Suprapubic skin (tissue), 4 donors: ENCODE data around the gene IFT43. TPM values are rescaled to one million over a fixed set of nuclear protein-coding genes. Genes with fewer than 3 reads are reported as not detected.

Source experiments
- DNase-seq, 2 donors: peaks; one replicate each; pipeline ENCODE4 v3.0.0-alpha.2; 2019; ENCODE audit warnings: low spot score in 2 of 2
- H3K27ac ChIP-seq: fragments of 200-600 bp; sonication (generic); one replicate; pipeline ENCODE4 v1.5.1; 2019
- H3K27me3 ChIP-seq: fragments of 200-600 bp; sonication (generic); one replicate; pipeline ENCODE4 v1.5.1; 2019
- H3K36me3 ChIP-seq: fragments of 200-600 bp; sonication (generic); one replicate; pipeline ENCODE4 v1.5.1; 2019
- H3K4me1 ChIP-seq: fragments of 200-600 bp; sonication (generic); one replicate; pipeline ENCODE4 v1.5.1; 2019
- H3K4me3 ChIP-seq: fragments of 200-600 bp; sonication (generic); one replicate; pipeline ENCODE4 v1.5.1; 2019; ENCODE audit warnings: mild to moderate bottlenecking
- H3K9me3 ChIP-seq: fragments of 200-600 bp; sonication (generic); one replicate; pipeline ENCODE4 v1.5.1; 2019
- EP300 ChIP-seq: sonication (generic); formaldehyde crosslinking; IDR thresholded peaks from one replicate; pipeline ENCODE4 v1.6.1; 2017; ENCODE audit warnings: antibody characterized with exemption
- POLR2A ChIP-seq, 2 donors: fragments of 450-650 bp; IDR thresholded peaks; one replicate each; pipeline ENCODE4 v1.6.1; 2017; ENCODE audit warnings: antibody characterized with exemption in 2 of 2, mild to moderate bottlenecking in 2 of 2, moderate library complexity in 2 of 2
- POLR2AphosphoS5 ChIP-seq, 3 donors: sonication (generic); formaldehyde crosslinking; IDR thresholded peaks; one replicate each; pipeline ENCODE4 v1.6.1; 2017; ENCODE audit warnings: antibody characterized with exemption in 3 of 3
- WGBS: methylation state at CpG from one replicate; pipeline ENCODE4 v1.1.5; 2018; 5-methylcytosine and 5-hydroxymethylcytosine counted together
- total RNA-seq, 4 donors: library from RNA; depleted of rRNA; stranded (reverse); fragments of >200 nt; gene quantifications; one replicate each; pipeline ENCODE4 v1.1.0, GENCODE V29; 2016
- TF ChIP-seq, protein P1 (sequence below), 2 donors: fragments of 200-600 bp in 1 of 2; fragments of 450-650 bp in 1 of 2; sonication (generic) in 1 of 2; IDR thresholded peaks; one replicate each; pipeline ENCODE4 v1.5.1; 2016 to 2019; ENCODE audit warnings: antibody characterized with exemption in 2 of 2, mild to moderate bottlenecking in 1 of 2, moderate library complexity in 1 of 2

IFT43 gene
- total RNA-seq, 4 donors from 2014 or later: 20.3 to 27.8 (median 22.0) TPM

DNA sequence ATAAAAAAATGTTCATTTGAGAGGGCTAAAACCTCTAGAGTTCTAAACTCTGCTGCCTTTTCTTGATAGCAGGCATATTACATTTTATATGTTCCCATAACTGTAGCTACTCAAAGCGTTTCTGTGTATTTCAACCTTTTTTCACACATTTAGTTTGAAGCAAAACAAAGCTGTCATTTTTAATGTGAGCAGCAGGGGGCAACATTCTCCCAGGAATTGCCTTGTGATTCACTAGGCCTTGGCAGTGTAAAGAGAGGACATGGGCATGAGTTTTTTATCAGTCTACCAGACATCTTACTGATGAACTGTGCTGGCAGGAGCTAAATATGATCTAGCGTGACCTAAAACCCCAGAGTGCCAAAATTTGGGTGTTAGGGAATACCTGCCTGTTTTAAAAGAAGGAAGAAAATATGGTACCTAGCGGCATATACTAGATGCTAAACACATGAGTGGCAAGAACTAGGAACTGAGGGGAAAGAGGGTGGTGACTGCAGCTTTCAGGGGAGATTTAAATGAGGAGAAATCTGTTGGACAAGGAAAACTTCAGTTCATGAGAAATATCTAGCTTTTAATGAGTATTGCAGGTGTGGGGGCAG is 65.3 kb downstream of the IFT43 start:
- peaks cover 5% of the 10 kb centered on the region for H3K4me1 ChIP-seq
- no peak overlapping the region for H3K27ac ChIP-seq
- TF ChIP-seq, protein P1, sequence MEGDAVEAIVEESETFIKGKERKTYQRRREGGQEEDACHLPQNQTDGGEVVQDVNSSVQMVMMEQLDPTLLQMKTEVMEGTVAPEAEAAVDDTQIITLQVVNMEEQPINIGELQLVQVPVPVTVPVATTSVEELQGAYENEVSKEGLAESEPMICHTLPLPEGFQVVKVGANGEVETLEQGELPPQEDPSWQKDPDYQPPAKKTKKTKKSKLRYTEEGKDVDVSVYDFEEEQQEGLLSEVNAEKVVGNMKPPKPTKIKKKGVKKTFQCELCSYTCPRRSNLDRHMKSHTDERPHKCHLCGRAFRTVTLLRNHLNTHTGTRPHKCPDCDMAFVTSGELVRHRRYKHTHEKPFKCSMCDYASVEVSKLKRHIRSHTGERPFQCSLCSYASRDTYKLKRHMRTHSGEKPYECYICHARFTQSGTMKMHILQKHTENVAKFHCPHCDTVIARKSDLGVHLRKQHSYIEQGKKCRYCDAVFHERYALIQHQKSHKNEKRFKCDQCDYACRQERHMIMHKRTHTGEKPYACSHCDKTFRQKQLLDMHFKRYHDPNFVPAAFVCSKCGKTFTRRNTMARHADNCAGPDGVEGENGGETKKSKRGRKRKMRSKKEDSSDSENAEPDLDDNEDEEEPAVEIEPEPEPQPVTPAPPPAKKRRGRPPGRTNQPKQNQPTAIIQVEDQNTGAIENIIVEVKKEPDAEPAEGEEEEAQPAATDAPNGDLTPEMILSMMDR (IDR thresholded peaks at IDR 0.05): peak; percentile 56 to 64
- no peak for TF ChIP-seq POLR2A (IDR thresholded peaks at IDR 0.05)
- no peaks in the 10 kb centered on the region for H3K27me3 ChIP-seq
- no peaks in the 10 kb centered on the region for H3K9me3 ChIP-seq
- no peak overlapping the region for H3K4me3 ChIP-seq
- H3K36me3 ChIP-seq: no peaks in the 10 kb centered on the region
- WGBS: 47% methylated on average over 3 of the region's 3 CpGs
- DNase-seq: no peak

DNA sequence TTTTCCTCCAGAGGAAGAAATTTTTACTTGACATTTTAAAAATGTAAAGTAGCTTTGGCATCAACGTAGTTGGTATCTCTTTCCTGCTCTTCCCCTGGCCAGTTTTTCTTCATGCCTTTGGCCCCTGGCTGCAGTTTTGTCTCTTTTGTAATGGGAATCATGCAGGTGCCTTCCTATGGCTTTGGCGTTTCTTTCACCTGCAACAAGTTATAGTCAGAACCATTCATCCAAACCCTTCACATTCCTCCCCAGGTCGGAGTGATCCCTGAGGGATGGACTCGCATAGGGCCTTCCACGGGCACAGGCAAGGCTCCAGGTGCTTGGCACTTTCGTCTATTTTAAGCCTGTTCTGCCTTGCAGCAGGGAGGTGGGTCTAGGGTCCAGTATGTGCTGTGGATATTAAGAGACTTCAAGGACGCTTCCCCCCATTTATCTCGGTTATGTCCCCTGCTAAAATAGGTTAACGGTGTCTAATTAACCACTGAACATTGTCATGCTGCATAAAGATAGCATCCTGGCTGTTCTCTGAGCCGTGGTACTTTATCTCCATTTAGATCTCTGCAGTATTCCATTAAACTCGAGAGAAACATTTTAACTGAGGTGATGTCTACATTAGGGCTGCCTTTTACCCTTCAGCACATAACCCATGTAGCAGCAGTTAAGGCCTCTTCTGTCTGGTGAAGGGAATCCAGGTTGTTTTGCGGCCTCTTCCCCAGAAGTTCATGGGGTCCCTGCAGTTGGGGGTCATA is 66.3 kb downstream of the IFT43 start:
- H3K27ac ChIP-seq: no peak overlapping the region
- no peak overlapping the region for H3K4me3 ChIP-seq
- H3K9me3 ChIP-seq: no peaks in the 10 kb centered on the region
- peaks cover 5% of the 10 kb centered on the region for H3K4me1 ChIP-seq
- H3K27me3 ChIP-seq: no peaks in the 10 kb centered on the region
- no peak for DNase-seq
- no peak for TF ChIP-seq EP300
- TF ChIP-seq POLR2AphosphoS5 (IDR thresholded peaks at IDR 0.05): no peak
- TF ChIP-seq, protein P1 (IDR thresholded peaks at IDR 0.05): no peak
- TF ChIP-seq POLR2A (IDR thresholded peaks at IDR 0.05): no peak
- no peaks in the 10 kb centered on the region for H3K36me3 ChIP-seq
- WGBS: 87% methylated on average over 12 of the region's 12 CpGs

DNA sequence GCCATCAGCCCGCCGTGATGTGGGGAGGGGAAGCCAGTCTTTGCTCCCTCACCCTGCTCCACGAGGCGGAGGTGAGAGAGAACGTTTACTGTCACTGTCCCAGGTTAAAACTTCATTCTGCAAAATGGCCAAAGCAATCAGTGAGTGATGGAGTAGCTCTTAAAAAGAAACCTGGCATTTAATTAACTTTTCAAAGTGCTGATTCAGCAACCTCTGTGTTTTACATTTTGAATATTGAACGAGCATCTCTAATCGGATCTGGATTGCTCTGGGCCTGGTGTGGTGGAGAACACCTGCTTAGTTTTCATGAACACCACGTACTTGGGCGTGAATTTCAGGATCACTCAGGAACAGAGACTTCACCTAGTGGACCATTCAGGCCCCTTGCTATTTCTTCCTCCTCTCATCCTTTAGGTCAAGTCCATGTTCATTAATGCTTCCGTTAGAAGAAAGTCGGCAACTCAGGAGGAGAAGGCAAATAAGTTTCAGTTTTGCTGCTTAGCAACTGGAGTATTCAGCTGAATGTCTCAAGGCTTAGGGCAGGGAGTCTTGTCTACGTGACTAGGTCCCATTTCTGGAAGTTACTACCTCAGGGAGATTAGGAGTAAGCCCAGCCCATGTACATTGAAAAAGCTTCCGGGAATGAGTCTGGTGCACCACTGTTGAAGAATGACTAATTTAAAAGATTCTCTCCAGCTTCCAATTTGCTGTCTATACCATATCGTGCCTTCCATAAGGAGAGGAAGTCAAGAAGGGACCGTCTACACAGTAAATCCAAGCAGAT is 68.2 kb downstream of the IFT43 start:
- WGBS: 87% methylated on average over 15 of the region's 15 CpGs
- no peaks in the 10 kb centered on the region for H3K9me3 ChIP-seq
- TF ChIP-seq EP300 (no peak), POLR2A (IDR thresholded peaks at IDR 0.05) (no peak), POLR2AphosphoS5 (IDR thresholded peaks at IDR 0.05) (no peak)
- TF ChIP-seq, protein P1 (IDR thresholded peaks at IDR 0.05): no peak
- H3K27ac ChIP-seq: no peak overlapping the region
- H3K27me3 ChIP-seq: no peaks in the 10 kb centered on the region
- H3K36me3 ChIP-seq: no peaks in the 10 kb centered on the region
- no peaks in the 10 kb centered on the region for H3K4me1 ChIP-seq
- H3K4me3 ChIP-seq: no peak overlapping the region
- DNase-seq: no peak

DNA sequence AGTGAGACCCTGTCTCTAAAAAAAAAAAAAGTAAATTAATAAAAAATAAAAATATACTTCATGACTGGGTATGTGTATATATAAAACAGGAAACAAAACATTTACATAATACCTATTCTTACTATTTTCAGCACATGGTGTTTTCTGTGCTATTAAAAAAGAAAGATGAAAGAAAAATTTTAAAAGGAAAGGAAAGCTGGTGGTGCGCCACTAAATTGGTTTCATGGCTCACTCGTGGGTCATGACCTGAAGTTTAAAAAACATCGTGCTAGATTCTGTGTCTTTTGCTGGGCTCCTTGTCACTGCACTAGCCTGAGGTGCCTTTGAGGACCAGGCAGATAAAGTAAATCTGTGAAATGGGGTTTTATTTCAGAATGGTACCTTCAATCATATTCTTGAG is 69.8 kb downstream of the IFT43 start:
- peaks cover 7% of the 10 kb centered on the region for H3K36me3 ChIP-seq
- no peak overlapping the region for H3K4me3 ChIP-seq
- no peaks in the 10 kb centered on the region for H3K9me3 ChIP-seq
- no peaks in the 10 kb centered on the region for H3K27me3 ChIP-seq
- H3K4me1 ChIP-seq: no peaks in the 10 kb centered on the region
- H3K27ac ChIP-seq: no peak overlapping the region
- TF ChIP-seq, protein P1 (IDR thresholded peaks at IDR 0.05): no peak
- TF ChIP-seq POLR2AphosphoS5 (IDR thresholded peaks at IDR 0.05) (no peak), EP300 (no peak), POLR2A (IDR thresholded peaks at IDR 0.05) (no peak)
- no peak for DNase-seq
- WGBS: 56% methylated on average over 3 of the region's 3 CpGs

DNA sequence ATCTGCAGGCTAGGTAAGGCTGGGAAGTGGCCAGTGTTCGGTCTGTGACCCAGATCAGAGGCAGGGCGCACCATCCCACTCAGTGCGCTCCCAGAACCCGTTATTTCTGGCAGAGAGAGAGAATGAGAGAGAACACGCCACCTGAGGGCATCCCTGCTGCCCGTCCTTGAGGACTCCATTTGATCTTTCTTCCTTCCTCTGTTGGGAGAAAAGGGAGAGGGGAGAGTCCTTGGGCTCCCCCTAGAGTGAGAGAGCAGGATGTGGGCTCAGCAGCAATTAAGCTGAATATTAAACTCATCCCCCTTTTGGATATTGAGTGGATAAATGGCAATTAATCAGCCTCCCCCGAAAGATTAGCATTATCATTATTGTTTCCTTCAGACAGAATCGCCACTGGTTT is 70.6 kb downstream of the IFT43 start:
- no peak overlapping the region for H3K27ac ChIP-seq
- no peaks in the 10 kb centered on the region for H3K9me3 ChIP-seq
- no peak overlapping the region for H3K4me3 ChIP-seq
- 89% methylated on average over 8 of the region's 8 CpGs for WGBS
- DNase-seq: no peak
- H3K27me3 ChIP-seq: no peaks in the 10 kb centered on the region
- no peaks in the 10 kb centered on the region for H3K4me1 ChIP-seq
- TF ChIP-seq POLR2A (IDR thresholded peaks at IDR 0.05) (no peak), POLR2AphosphoS5 (IDR thresholded peaks at IDR 0.05) (no peak), EP300 (no peak)
- TF ChIP-seq, protein P1 (IDR thresholded peaks at IDR 0.05): no peak
- H3K36me3 ChIP-seq: peaks cover 9% of the 10 kb centered on the region
